ENCODE measurements around the gene XAGE2. TPM values are rescaled to one million over a fixed set of nuclear protein-coding genes. Genes with fewer than 3 reads are reported as not detected.

Gene XAGE2
- total and polyA plus RNA-seq, 4 donors: not detected

- Histone ChIP-seq H3K27me3 (ENCODE audit: control insufficient read depth in 4 of 4, insufficient read depth in 4 of 4, low read length in 3 of 4) (peaks cover 0 to 3% (median 0%) of the 10 kb centered on the region in 4 donors), H3K36me3 (ENCODE audit: control insufficient read depth in 4 of 4, insufficient read depth in 3 of 4, low read depth in 1 of 4, low read length in 3 of 4) (no peaks in the 10 kb centered on the region), H3K4me1 (ENCODE audit: control insufficient read depth in 4 of 4, insufficient read depth in 4 of 4, low read length in 3 of 4) (no peaks in the 10 kb centered on the region), H3K4me3 (ENCODE audit: low read depth in 1 of 3, low read length in 3 of 3) (no peak overlapping the region), H3K9ac (ENCODE audit: low read depth in 1 of 2, low read length in 2 of 2) (no peak overlapping the region), H3K9me3 (ENCODE audit: control insufficient read depth in 4 of 4, low read length in 3 of 4) (peaks cover 0 to under 1% (median 0%) of the 10 kb centered on the region in 4 donors), H3K27ac (ENCODE audit: low read depth in 1 of 2, low read length in 2 of 2) (no peak overlapping the region)
- DNase-seq (ENCODE audit: low spot score): peak; percentile 71
- no peak for TF ChIP-seq RAD21 (IDR thresholded peaks at IDR 0.05)
- TF ChIP-seq FOXA1 (IDR thresholded peaks at IDR 0.05): no peak
- no peak for TF ChIP-seq RXRA (IDR thresholded peaks at IDR 0.05)
- no peak for TF ChIP-seq YY1 (IDR thresholded peaks at IDR 0.05)
- no peak for TF ChIP-seq GABPA (IDR thresholded peaks at IDR 0.05 in 1 of 2, conservative IDR thresholded peaks at IDR 0.05 in 1 of 2)
- TF ChIP-seq CTCF (IDR thresholded peaks at IDR 0.05; ENCODE audit: low read depth, low read length, missing input control): no peak
- TF ChIP-seq ATF3 (IDR thresholded peaks at IDR 0.05): no peak
- TF ChIP-seq HNF4A (conservative IDR thresholded peaks at IDR 0.05): no peak
- no peak for TF ChIP-seq MAX (IDR thresholded peaks at IDR 0.05)
- no peak for TF ChIP-seq FOXA2 (IDR thresholded peaks at IDR 0.05)
- TF ChIP-seq HNF4G (IDR thresholded peaks at IDR 0.05): no peak
- no peak for TF ChIP-seq NR2F2 (IDR thresholded peaks at IDR 0.05)
- 25% methylated on average over 8 of the region's 8 CpGs for WGBS
Observed at GRCh38 chrX:52363247-52363883, 5.5 kb upstream of the XAGE2 start.

- no peak overlapping the region for H3K27ac ChIP-seq (ENCODE audit: low read depth in 1 of 2, low read length in 2 of 2)
- H3K4me1 ChIP-seq (ENCODE audit: control insufficient read depth in 4 of 4, insufficient read depth in 4 of 4, low read length in 3 of 4): no peaks in the 10 kb centered on the region
- peaks cover 0 to 5% (median 0%) of the 10 kb centered on the region in 4 donors for H3K27me3 ChIP-seq (ENCODE audit: control insufficient read depth in 4 of 4, insufficient read depth in 4 of 4, low read length in 3 of 4)
- WGBS: 62% methylated on average over 2 of the region's 2 CpGs
- no peaks in the 10 kb centered on the region for H3K9me3 ChIP-seq (ENCODE audit: control insufficient read depth in 4 of 4, low read length in 3 of 4)
- TF ChIP-seq GABPA (IDR thresholded peaks at IDR 0.05 in 1 of 2, conservative IDR thresholded peaks at IDR 0.05 in 1 of 2) (no peak), NR2F2 (IDR thresholded peaks at IDR 0.05) (no peak), MAX (IDR thresholded peaks at IDR 0.05) (no peak), CTCF (IDR thresholded peaks at IDR 0.05; ENCODE audit: low read depth, low read length, missing input control) (no peak), HNF4A (conservative IDR thresholded peaks at IDR 0.05) (no peak), JUND (IDR thresholded peaks at IDR 0.05) (no peak), REST (IDR thresholded peaks at IDR 0.05) (no peak), FOXA2 (IDR thresholded peaks at IDR 0.05) (no peak), HNF4G (IDR thresholded peaks at IDR 0.05) (no peak), ATF3 (IDR thresholded peaks at IDR 0.05) (no peak), SP1 (IDR thresholded peaks at IDR 0.05) (no peak), RXRA (IDR thresholded peaks at IDR 0.05) (no peak), ZBTB33 (IDR thresholded peaks at IDR 0.05) (no peak)
- no peak for DNase-seq (ENCODE audit: low spot score)
- no peak overlapping the region for H3K9ac ChIP-seq (ENCODE audit: low read depth in 1 of 2, low read length in 2 of 2)
- H3K36me3 ChIP-seq (ENCODE audit: control insufficient read depth in 4 of 4, insufficient read depth in 3 of 4, low read depth in 1 of 4, low read length in 3 of 4): no peaks in the 10 kb centered on the region
- H3K4me3 ChIP-seq (ENCODE audit: low read depth in 1 of 3, low read length in 3 of 3): no peak overlapping the region
Observed at GRCh38 chrX:52378870-52379269, 10.0 kb downstream of the XAGE2 start.
